Urinary bladder (tissue), 4 donors: ENCODE results near the gene HNRNPA3. TPM values are rescaled to one million over a fixed set of nuclear protein-coding genes. Genes with fewer than 3 reads are reported as not detected.
"Not testable (repeated sequence)": the region's sequence is repeated elsewhere in the genome, so short reads cannot be mapped to it uniquely, and the experiment has no call there.

Source experiments
- DNase-seq: peaks from one replicate; pipeline ENCODE4 v3.0.0-alpha.2; 2015; ENCODE audit errors: extremely low spot score
- H3K27ac ChIP-seq: one replicate; pipeline ENCODE4 v1.5.1; 2013; ENCODE audit warnings: low read depth, mild to moderate bottlenecking, moderate library complexity
- H3K36me3 ChIP-seq: one replicate; pipeline ENCODE4 v1.6.1; 2013; ENCODE audit warnings: mild to moderate bottlenecking, moderate library complexity; ENCODE audit not compliant: insufficient read depth
- H3K4me1 ChIP-seq: one replicate; pipeline ENCODE4 v1.6.1; 2013; ENCODE audit warnings: mild to moderate bottlenecking, moderate library complexity; ENCODE audit not compliant: insufficient read depth
- H3K4me3 ChIP-seq: one replicate; pipeline ENCODE4 v1.5.1; 2013; ENCODE audit warnings: low read depth, low read length
- WGBS: extraction: QIAGEN DNeasy Blood & Tissue Kit; methylation state at CpG from one replicate; pipeline ENCODE4 v1.1.7; 2013; 5-methylcytosine and 5-hydroxymethylcytosine counted together
- polyA plus RNA-seq: library from polyadenylated mRNA; stranded (reverse); fragments of 200-250 nt; gene quantifications from one replicate; pipeline ENCODE4 v1.2.3, GENCODE V29; 2013
- total RNA-seq: library from RNA; depleted of rRNA; stranded (reverse); fragments of >200 nt; gene quantifications from one replicate; pipeline ENCODE4 v1.2.3, GENCODE V29; 2014
- donor health status: healthy with polysubstance abuse.
- donor health status: healthy.

The HNRNPA3 gene
- total and polyA plus RNA-seq, 2 donors, result 129 to 160 TPM

- DNase-seq, H3K4me1 ChIP-seq, H3K27ac ChIP-seq, H3K36me3 ChIP-seq, H3K4me3 ChIP-seq: not testable (repeated sequence)
Measured at GRCh38 chr2:177179671-177180070, 32.9 kb upstream of the HNRNPA3 start.

- H3K4me1 ChIP-seq, result no peaks in the 10 kb centered on the region
- H3K36me3 ChIP-seq, result no peaks in the 10 kb centered on the region
- H3K27ac ChIP-seq, result no peak overlapping the region
- no peak overlapping the region for H3K4me3 ChIP-seq
- 86% methylated on average over 5 of the region's 5 CpGs for WGBS
- no peak for DNase-seq
Measured at GRCh38 chr2:177180269-177181000, 32.2 kb upstream of the HNRNPA3 start.

GRCh38 chr2:177183860-177184259 lies 28.7 kb upstream of the HNRNPA3 start:
- H3K4me1 ChIP-seq, result no peaks in the 10 kb centered on the region
- H3K36me3 ChIP-seq, result no peaks in the 10 kb centered on the region
- no peak overlapping the region for H3K27ac ChIP-seq
- no peak overlapping the region for H3K4me3 ChIP-seq
- no peak for DNase-seq

GRCh38 chr2:177184606-177185005 lies 28.0 kb upstream of the HNRNPA3 start:
- H3K4me1 ChIP-seq, result no peaks in the 10 kb centered on the region
- H3K27ac ChIP-seq, result no peak overlapping the region
- WGBS, result 92% methylated on average over 1 of the region's 1 CpG
- no peaks in the 10 kb centered on the region for H3K36me3 ChIP-seq
- no peak overlapping the region for H3K4me3 ChIP-seq
- DNase-seq, result no peak

- H3K4me1 ChIP-seq, H3K36me3 ChIP-seq, H3K4me3 ChIP-seq, DNase-seq, H3K27ac ChIP-seq: not testable (repeated sequence)
- WGBS, result 77% methylated on average over 7 of the region's 7 CpGs
Measured at GRCh38 chr2:177186038-177186437, 26.6 kb upstream of the HNRNPA3 start.

GRCh38 chr2:177187631-177188312 lies 24.8 kb upstream of the HNRNPA3 start:
- no peak for DNase-seq
- no peaks in the 10 kb centered on the region for H3K36me3 ChIP-seq
- 57% methylated on average over 8 of the region's 8 CpGs for WGBS
- no peaks in the 10 kb centered on the region for H3K4me1 ChIP-seq
- H3K4me3 ChIP-seq, result no peak overlapping the region
- H3K27ac ChIP-seq, result no peak overlapping the region

GRCh38 chr2:177188482-177189469 lies 23.8 kb upstream of the HNRNPA3 start:
- 89% methylated on average over 7 of the region's 7 CpGs for WGBS
- no peak overlapping the region for H3K27ac ChIP-seq
- DNase-seq, result no peak
- H3K4me3 ChIP-seq, result no peak overlapping the region
- H3K36me3 ChIP-seq, result no peaks in the 10 kb centered on the region
- H3K4me1 ChIP-seq, result no peaks in the 10 kb centered on the region

GRCh38 chr2:177190941-177191340 lies 21.7 kb upstream of the HNRNPA3 start:
- H3K36me3 ChIP-seq, result no peaks in the 10 kb centered on the region
- H3K4me3 ChIP-seq, result no peak overlapping the region
- no peaks in the 10 kb centered on the region for H3K4me1 ChIP-seq
- DNase-seq, result no peak
- 98% methylated on average over 1 of the region's 1 CpG for WGBS
- no peak overlapping the region for H3K27ac ChIP-seq

GRCh38 chr2:177192788-177193187 lies 19.8 kb upstream of the HNRNPA3 start:
- no peak for DNase-seq
- no peaks in the 10 kb centered on the region for H3K36me3 ChIP-seq
- H3K4me3 ChIP-seq, result no peak overlapping the region
- no peak overlapping the region for H3K27ac ChIP-seq
- no peaks in the 10 kb centered on the region for H3K4me1 ChIP-seq
- 73% methylated on average over 1 of the region's 1 CpG for WGBS

GRCh38 chr2:177193240-177193639 lies 19.4 kb upstream of the HNRNPA3 start:
- Histone ChIP-seq H3K4me1 (no peaks in the 10 kb centered on the region), H3K36me3 (no peaks in the 10 kb centered on the region), H3K27ac (no peak overlapping the region), H3K4me3 (no peak overlapping the region)
- 90% methylated on average over 4 of the region's 4 CpGs for WGBS
- DNase-seq, result no peak

- DNase-seq, result no peak
- H3K27ac ChIP-seq, result no peak overlapping the region
- H3K4me3 ChIP-seq, result no peak overlapping the region
- H3K4me1 ChIP-seq, result no peaks in the 10 kb centered on the region
- WGBS, result 72% methylated on average over 1 of the region's 1 CpG
- no peaks in the 10 kb centered on the region for H3K36me3 ChIP-seq
Measured at GRCh38 chr2:177195194-177195593, 17.4 kb upstream of the HNRNPA3 start.

- WGBS, result 95% methylated on average over 7 of the region's 7 CpGs
Measured at GRCh38 chr2:177200419-177200818, 12.2 kb upstream of the HNRNPA3 start.

GRCh38 chr2:177201919-177202346 lies 10.7 kb upstream of the HNRNPA3 start:
- H3K36me3 ChIP-seq, result no peaks in the 10 kb centered on the region
- H3K4me1 ChIP-seq, result peaks cover 2% of the 10 kb centered on the region
- no peak overlapping the region for H3K27ac ChIP-seq
- WGBS, result 51% methylated on average over 3 of the region's 3 CpGs
- no peak for DNase-seq
- no peak overlapping the region for H3K4me3 ChIP-seq

More at GRCh38 chr2:177200419-177200818, 12.2 kb upstream of the HNRNPA3 start:
- not testable (repeated sequence) for H3K27ac ChIP-seq, H3K4me1 ChIP-seq, H3K4me3 ChIP-seq, H3K36me3 ChIP-seq, DNase-seq
